NCI-H446 (cell line): ENCODE data around the gene TXNIP.

Experiments used
- DNase-seq, 2 experiments: peaks; one replicate each; lab custom pipeline; 2025; lab: John Stamatoyannopoulos, UW

Gene TXNIP

DNA sequence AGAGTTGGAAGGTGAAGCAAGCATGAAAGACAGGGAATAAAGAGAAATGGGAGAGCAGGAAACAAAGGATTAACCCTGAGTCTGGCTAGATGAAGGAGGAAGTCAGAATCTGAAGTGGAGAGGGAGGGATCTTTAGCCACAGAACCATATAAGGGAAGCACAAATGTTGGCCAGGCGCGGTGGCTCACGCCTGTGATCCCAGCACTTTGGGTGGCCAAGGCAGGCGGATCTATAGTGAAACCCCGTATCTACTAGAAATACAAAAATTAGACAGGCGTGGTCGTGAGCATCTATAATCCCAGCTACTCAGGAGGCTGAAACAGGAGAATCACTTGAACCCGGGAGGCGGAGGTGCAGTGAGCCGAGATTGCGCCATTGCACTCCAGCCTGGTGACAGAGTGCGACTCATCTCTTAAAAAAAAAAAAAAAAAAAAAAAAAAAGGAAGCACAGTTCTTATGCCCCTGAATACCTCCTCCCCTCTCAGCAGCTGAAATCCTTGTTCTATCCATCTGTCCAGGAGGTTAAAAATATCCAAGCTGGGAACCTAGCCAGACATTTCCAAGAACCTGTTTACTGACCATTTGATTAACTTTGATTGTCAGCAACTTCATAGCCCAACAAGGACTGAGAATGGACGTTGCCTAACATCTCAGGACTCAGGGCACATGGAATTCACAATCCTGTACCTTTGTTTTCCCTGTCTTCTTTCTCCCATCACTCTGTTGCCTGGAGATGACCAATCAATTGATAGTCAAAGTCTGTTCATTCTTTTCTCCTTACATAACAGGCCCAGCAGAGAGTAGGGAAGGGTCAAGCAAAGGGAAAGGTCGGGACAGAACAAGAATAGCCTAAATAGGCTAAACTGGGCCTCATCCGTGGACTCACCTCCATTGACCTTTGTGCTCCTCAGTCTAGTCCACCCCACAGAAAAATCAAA lies 10.6 kb downstream of the TXNIP start:
- peak in 1 of 2 experiments; percentile 59 for DNase-seq

DNA sequence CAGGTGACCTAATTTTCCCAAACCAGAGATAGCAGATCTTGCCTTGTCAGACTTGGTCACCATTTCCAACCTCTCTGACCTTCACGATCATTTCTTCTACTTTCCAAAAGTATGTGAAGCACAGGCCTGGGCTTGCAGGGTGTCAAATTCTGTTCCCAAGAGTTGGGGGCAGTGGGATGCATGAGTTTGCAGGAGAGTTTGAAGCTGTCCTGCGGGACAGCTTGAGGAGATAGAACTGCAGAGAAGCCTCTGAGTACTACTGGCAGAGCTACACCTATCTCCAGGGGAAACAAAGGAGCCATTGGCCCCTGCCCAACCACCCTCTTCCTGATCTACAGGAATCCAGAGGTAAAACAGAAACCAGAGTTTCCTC lies 11.3 kb downstream of the TXNIP start:
- no peak for DNase-seq

DNA sequence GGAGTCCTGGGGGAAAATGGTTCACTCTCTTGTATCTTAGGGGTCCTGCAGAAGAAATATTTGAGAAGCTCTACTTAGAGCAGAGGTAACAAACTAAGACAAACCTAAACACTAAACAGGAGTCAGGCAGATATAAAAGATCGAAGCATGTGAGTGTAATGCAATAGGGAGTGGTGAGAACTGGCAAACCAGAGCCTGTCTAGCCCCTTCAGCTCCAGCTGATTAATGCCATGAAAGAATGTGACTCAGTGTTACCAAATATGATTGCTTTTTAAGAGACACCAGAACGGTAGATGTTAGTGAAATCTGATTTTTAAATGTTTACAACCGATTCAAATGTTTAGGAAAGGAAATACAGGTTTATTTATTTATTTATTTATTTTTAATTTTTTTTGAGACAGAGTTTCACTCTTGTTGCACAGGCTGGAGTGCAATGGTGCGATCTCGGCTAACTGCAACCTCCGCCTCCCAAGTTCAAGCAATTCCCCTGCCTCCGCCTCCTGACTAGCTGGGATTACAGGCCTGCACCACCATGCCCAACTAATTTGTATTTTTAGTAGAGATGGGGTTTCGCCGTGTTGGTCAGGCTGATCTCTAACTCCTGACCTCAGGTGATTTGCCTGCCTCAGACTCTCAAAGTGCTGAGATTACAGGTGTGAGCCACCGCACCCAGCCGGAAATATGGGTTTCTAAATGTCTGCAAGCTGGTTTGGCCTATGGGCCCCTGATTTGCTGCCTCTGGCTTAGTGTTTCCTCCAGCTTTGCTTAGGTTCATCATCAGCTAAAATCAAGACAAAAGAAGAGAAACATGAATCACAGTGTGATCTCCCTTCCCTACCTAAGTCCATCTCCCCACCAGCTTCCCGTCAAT lies 12.2 kb downstream of the TXNIP start:
- no peak for DNase-seq

- no peak for DNase-seq
These were observed 13.1 kb downstream of the TXNIP start for GRCh38 chr1:145983206-145983675.

DNA sequence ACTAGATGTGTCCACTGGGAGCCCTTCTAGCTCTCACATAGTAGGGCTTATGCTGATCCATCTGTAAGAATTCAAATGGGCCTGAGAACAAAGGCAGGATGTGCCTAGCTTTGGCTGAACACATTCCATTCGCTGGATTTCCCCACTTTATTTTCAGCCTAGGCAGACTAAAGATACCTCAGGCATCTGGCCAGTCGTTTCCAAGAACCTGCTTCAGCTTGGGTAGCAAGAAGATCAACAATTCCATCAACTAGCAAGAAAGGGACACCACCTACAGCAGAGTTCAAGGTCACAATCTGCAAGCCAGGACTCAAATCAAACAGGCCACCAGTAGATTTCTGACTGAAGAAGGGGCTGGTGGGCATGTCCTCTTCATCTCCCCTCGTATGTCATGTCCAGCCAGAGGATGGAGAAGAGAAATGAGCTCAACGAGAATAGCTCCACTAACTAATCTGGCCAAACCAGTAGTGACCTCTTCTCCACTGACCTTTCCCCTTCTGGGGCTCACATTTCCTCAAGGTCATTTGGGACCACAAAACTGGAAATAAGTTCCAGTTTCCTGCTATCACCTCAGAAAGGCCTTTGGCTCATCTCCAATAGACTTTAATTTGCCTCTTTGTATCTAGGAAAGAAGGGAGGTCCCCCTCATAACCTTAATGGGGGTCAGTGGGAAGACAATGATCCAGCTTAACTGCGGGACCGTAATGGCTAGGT lies 14.2 kb downstream of the TXNIP start:
- DNase-seq, result no peak

DNA sequence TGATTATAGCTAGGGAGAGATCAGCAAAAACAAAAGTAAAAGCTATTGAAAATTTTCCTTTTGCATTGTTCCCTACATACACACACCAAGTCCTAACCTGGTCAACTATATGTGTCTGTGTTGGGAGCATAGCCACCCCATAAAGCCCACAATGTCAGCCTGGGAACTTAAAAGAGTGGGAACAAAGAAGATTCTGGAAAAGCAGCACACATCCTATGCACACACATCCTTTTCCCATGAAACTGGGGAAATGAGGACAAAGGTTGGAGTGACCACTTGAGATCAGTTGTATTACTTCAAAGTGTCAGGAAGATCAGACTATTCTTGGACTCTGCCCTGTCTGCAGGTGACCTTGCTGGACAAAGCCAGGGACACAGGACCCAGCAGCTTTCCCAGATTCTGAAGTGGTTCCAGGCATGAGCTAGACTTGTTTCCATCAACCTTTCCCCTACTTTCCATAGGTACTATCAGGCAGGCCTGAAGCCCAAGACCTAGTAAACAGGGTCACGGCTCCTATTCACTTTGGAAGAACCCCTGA lies 15.9 kb downstream of the TXNIP start:
- DNase-seq, result no peak

GRCh38 chr1:145979746-145980456 lies 16.5 kb downstream of the TXNIP start:
- no peak for DNase-seq

- DNase-seq, result peak; percentile 19 to 72
These were observed 17.3 kb downstream of the TXNIP start for GRCh38 chr1:145978854-145979745.

DNA sequence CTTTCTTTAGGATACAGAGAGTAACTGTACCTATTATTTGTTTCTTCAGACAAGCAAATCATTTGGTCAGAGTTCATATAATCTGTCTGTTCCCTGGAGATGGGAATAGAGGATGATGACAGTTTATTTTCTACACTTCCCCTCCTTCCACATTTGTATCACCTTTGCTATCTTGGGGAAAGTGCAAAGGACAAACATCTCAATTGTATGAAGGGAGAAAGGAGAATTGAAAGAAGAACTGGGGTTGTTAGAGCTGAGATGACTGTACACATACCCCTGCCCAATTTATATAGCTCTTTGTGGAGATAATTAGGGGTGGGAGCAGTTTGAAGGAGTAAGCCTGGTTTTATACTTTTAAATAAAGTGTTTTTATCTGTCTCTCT lies 17.9 kb downstream of the TXNIP start:
- DNase-seq, result no peak

- peak; percentile 42 to 82 for DNase-seq
These were observed 18.6 kb downstream of the TXNIP start for GRCh38 chr1:145977486-145978470.

DNA sequence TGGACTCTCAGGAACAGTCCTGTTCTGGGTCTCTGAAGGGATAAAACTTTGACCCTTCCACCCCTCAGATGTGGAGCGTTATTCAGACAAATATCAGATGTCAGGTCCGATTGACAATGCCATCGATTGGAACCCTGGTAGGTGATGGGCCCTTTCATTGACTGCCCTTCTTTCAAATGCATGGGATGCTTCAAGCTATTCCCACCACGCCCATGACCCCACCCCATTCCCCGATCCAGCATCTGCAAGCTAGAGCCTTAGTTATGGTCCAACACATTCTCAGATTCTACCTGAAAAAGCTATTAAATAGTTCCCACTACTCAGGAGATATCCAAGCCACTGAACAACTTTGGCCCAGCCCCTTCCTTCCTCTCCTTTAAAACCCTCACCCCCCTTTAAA lies 19.4 kb downstream of the TXNIP start:
- no peak for DNase-seq

DNA sequence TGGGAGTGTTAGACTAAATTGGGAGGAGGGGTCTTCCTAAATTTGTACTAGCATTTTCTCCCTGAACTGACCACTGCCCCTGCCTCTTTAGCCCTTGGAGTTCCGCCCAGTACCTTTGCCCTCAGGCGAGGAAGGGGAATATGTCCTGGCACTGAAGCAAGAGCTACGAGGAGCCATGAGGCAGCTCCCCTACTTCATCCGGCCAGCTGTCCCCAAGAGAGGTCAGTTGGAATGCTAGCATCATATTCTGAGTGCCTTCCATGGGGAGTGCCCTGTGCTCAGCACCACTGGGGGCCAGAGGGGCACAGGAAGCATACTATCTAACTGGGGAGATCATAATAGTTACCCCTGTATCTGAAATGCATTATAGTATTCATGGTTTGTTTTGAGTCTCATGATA lies 21.2 kb downstream of the TXNIP start:
- DNase-seq, result no peak

DNA sequence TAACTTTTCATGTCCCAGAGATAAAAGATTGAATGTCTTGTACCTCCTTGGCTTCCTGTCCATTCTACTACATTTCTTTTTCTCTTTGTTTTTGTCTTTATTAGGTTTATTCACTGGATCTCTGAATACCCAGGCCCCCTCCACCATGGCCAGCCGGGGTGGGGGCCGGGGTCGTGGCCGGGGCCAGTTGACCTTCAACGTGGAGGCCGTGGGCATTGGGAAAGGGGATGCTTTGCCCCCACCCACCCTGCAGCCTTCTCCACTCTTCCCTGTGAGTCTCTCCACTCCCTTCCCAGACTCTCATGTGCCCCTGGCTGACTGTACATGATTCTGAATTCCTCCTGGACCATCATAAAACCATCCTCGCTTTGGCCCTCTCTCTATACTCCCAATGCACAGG lies 21.7 kb downstream of the TXNIP start:
- no peak for DNase-seq

- DNase-seq, result no peak
These were observed 23.8 kb downstream of the TXNIP start for GRCh38 chr1:145972580-145972979.

DNA sequence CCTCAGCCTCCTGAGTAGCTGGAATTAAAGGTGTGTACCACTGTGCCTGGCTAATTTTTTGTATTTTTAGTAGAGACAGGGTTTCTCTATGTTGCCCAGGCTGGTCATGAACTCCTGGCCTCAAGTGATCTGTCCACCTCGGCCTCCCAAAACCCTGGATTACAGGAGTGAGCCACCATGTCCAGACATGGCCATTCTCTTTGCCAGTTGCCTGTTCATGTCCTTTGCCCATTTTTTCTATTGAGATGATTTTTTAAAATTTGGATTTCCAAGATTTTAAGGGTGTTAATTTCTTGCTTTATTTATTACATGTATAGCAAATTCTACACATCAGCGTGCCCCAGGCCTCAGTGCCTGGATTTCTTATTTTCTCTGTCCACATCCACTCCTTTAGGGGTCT lies 29.1 kb downstream of the TXNIP start:
- no peak for DNase-seq

- no peak for DNase-seq
These were observed 31.1 kb downstream of the TXNIP start for GRCh38 chr1:145965119-145965744.

DNA sequence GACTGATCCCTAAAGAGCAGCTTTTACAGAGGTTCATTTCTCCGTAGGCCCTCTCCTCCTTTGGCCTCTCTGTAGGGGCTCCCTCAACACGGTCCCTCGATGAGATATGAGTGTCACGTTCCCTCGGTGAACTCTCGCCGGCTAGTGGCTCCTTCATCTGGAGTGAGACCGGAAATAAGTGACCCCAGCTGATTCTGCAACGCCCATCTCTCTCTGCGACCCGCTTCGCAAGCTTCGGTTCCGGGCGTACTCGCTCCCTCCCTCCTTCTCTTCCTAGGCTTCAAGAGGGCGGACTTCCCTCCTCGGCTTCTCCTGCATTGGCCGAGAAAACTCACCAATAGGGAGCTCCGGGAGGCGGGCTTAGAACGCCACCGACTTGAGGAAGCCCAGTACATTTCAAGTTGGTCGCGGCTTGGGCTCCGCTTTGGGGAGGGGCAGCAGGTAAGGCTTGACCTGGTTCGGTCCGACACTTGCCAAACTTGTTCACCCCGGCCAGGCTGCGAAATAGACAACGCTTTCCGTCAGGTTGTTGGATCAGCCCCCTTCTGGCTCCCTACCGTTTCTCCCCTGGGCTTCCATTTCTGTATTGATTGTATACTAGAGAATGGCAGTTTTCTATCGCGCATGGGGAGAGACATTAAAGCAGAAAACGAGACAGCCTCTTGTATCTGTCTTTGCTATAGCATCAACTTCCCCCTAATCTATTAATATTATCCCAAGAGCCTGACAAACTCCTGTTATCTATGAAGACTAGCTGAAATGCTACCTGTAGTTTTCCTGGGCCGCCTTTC lies 31.9 kb downstream of the TXNIP start, which contains the start of the genes ANKRD34A and POLR3GL:
Gene ANKRD34A (minus strand): TSS at position 248 of the 791 bp plus-strand sequence. CDS start 2,816 bp downstream, outside the sequence.
Gene POLR3GL (plus strand): TSS at position 363 of the 791 bp plus-strand sequence. CDS start 10,176 bp downstream, outside the sequence.
- peak; percentile 81 to 94 for DNase-seq
